Lower leg skin (tissue), 3 donors: ENCODE measurements around the gene SKOR1.

Experiments
- POLR2A ChIP-seq, 2 donors: fragments of 450-650 bp; IDR thresholded peaks; one replicate each; pipeline ENCODE4 v1.6.1; 2016 to 2017; ENCODE audit warnings: antibody characterized with exemption in 2 of 2, mild to moderate bottlenecking in 1 of 2, moderate library complexity in 1 of 2
- TF ChIP-seq, protein P1 (sequence below), 3 donors: fragments of 450-650 bp; IDR thresholded peaks; one replicate each; pipeline ENCODE4 v1.5.1; 2016; ENCODE audit warnings: antibody characterized with exemption in 3 of 3, mild to moderate bottlenecking in 3 of 3, moderate library complexity in 2 of 3

DNA sequence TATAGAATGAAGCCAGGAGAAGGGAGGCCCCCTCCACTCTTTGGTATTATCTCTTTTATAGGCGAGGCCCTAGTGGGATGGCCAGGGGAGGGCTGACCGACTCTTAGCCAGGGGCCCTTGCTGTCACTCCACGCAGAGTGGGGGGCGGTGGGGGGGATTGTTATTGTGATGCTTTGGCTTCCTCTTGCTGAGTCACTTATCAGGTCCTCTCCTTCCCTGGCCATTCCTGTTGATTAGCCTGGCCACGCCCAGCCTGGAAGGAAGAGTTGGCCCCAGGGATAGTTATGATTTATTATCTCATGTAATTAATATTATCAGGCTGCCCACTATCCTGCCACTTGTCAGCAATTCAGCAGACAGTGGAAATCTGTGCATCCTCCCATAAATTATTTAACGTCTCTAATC lies 25.5 kb upstream of the SKOR1 start:
- TF ChIP-seq, protein P1, sequence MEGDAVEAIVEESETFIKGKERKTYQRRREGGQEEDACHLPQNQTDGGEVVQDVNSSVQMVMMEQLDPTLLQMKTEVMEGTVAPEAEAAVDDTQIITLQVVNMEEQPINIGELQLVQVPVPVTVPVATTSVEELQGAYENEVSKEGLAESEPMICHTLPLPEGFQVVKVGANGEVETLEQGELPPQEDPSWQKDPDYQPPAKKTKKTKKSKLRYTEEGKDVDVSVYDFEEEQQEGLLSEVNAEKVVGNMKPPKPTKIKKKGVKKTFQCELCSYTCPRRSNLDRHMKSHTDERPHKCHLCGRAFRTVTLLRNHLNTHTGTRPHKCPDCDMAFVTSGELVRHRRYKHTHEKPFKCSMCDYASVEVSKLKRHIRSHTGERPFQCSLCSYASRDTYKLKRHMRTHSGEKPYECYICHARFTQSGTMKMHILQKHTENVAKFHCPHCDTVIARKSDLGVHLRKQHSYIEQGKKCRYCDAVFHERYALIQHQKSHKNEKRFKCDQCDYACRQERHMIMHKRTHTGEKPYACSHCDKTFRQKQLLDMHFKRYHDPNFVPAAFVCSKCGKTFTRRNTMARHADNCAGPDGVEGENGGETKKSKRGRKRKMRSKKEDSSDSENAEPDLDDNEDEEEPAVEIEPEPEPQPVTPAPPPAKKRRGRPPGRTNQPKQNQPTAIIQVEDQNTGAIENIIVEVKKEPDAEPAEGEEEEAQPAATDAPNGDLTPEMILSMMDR (IDR thresholded peaks at IDR 0.05), result no peak
- TF ChIP-seq POLR2A (IDR thresholded peaks at IDR 0.05), result no peak
